PC-3 (cell line): ENCODE measurements around the gene PPHLN1.

Experiments used
- CTCF ChIP-seq: fragments of 300-600 bp; sonication (generic); conservative IDR thresholded peaks from 2 replicates; pipeline ENCODE4 v1.5.1; 2017; ENCODE audit warnings: antibody characterized with exemption, low read depth, mild to moderate bottlenecking, low read length
- EZH2 ChIP-seq: fragments of 300-600 bp; sonication (generic); IDR thresholded peaks from one replicate; pipeline ENCODE4 v1.6.1; 2017; ENCODE audit warnings: antibody characterized with exemption, mild to moderate bottlenecking, low read length; ENCODE audit not compliant: unreplicated experiment
- EZH2phosphoT487 ChIP-seq: fragments of 300-600 bp; sonication (generic); IDR thresholded peaks from 2 replicates; pipeline ENCODE4 v1.6.1; 2018; ENCODE audit warnings: mild to moderate bottlenecking, antibody characterized with exemption, low read length, borderline replicate concordance

- TF ChIP-seq CTCF (no peak), EZH2 (no peak), EZH2phosphoT487 (no peak)
Observed at GRCh38 chr12:42407306-42407705, 81.3 kb downstream of the PPHLN1 start.
